Neuronal stem cell (in vitro differentiated cells): ENCODE data around the gene TNIK.

ENCODE experiments used
- DNase-seq: peaks from one replicate; pipeline ENCODE4 v3.0.0-alpha.2; 2013; ENCODE audit warnings: low spot score
- H2AFZ ChIP-seq: one replicate; pipeline ENCODE4 v1.6.1; 2013; ENCODE audit warnings: mild to moderate bottlenecking, low read length, inconsistent platforms
- H2AK5ac ChIP-seq: 2 replicates; pipeline ENCODE4 v1.6.1; 2013; ENCODE audit warnings: low read depth, mild to moderate bottlenecking, inconsistent platforms, low read length, moderate library complexity, mixed read lengths
- H2BK120ac ChIP-seq: 2 replicates; pipeline ENCODE4 v1.6.1; 2013; ENCODE audit warnings: low read depth, mild to moderate bottlenecking, inconsistent platforms, low read length, moderate library complexity, mixed read lengths
- H2BK12ac ChIP-seq: one replicate; pipeline ENCODE4 v1.6.1; 2013; ENCODE audit warnings: low read length, inconsistent platforms
- H2BK15ac ChIP-seq: 2 replicates; pipeline ENCODE4 v1.6.1; 2013; ENCODE audit warnings: mild to moderate bottlenecking, low read length, inconsistent platforms, mixed read lengths
- H2BK5ac ChIP-seq: one replicate; pipeline ENCODE4 v1.6.1; 2013; ENCODE audit warnings: inconsistent platforms, mild to moderate bottlenecking, low read length, moderate library complexity
- H3K14ac ChIP-seq: one replicate; pipeline ENCODE4 v1.6.1; 2013; ENCODE audit warnings: low read length, inconsistent platforms
- H3K18ac ChIP-seq: 2 replicates; pipeline ENCODE4 v1.6.1; 2013; ENCODE audit warnings: low read length, inconsistent platforms
- H3K23ac ChIP-seq: 2 replicates; pipeline ENCODE4 v1.6.1; 2013; ENCODE audit warnings: low read depth, mild to moderate bottlenecking, mixed read lengths, low read length, inconsistent platforms; ENCODE audit not compliant: poor library complexity
- H3K27ac ChIP-seq: replicated peaks from 3 replicates; pipeline ENCODE4 v1.5.1; 2013; ENCODE audit warnings: low read length, inconsistent platforms
- H3K27me3 ChIP-seq, 3 experiments: 2 replicates each; pipeline ENCODE4 v1.6.1; 2013; ENCODE audit warnings: low read length in 3 of 3, mild to moderate bottlenecking in 2 of 3, inconsistent platforms in 1 of 3, low read depth in 1 of 3, mixed read lengths in 1 of 3, moderate library complexity in 1 of 3; ENCODE audit not compliant: control insufficient read depth in 3 of 3, insufficient read depth in 3 of 3
- H3K36me3 ChIP-seq, 2 donors: replicated peaks in 1 of 2; 2 replicates each; pipeline ENCODE4 v1.6.1; 2013; ENCODE audit warnings: low read length in 2 of 2; ENCODE audit not compliant: control insufficient read depth in 2 of 2, insufficient read depth in 2 of 2
- H3K4ac ChIP-seq: 2 replicates; pipeline ENCODE4 v1.6.1; 2013; ENCODE audit warnings: inconsistent platforms, mild to moderate bottlenecking, low read length, moderate library complexity
- H3K4me1 ChIP-seq, 2 donors: 1 replicate in 1 of 2; 2 replicates in 1 of 2; pipeline ENCODE4 v1.6.1; 2013; ENCODE audit warnings: low read length in 2 of 2, low read depth in 1 of 2; ENCODE audit not compliant: control insufficient read depth in 2 of 2, insufficient read depth in 1 of 2
- H3K4me2 ChIP-seq: one replicate; pipeline ENCODE4 v1.6.1; 2013; ENCODE audit warnings: mild to moderate bottlenecking, low read length, inconsistent platforms; ENCODE audit not compliant: insufficient read depth, poor library complexity, severe bottlenecking
- H3K4me3 ChIP-seq, 2 donors: 2 replicates each; pipeline ENCODE4 v1.5.1; 2013; ENCODE audit warnings: low read length in 2 of 2, mild to moderate bottlenecking in 2 of 2, inconsistent platforms in 1 of 2, moderate library complexity in 1 of 2
- H3K79me1 ChIP-seq: one replicate; pipeline ENCODE4 v1.6.1; 2013; ENCODE audit warnings: low read depth, mild to moderate bottlenecking, inconsistent platforms, low read length, moderate library complexity
- H3K9ac ChIP-seq: one replicate; pipeline ENCODE4 v1.6.1; 2013; ENCODE audit warnings: mild to moderate bottlenecking, low read depth, low read length, inconsistent platforms; ENCODE audit not compliant: poor library complexity
- H3K9me3 ChIP-seq, 2 donors: replicated peaks in 1 of 2; 2 replicates each; pipeline versions ENCODE3 to v1.6.1; 2013; ENCODE audit warnings: low read length in 2 of 2, mild to moderate bottlenecking in 2 of 2, inconsistent platforms in 1 of 2, low read depth in 1 of 2, mixed read lengths in 1 of 2, moderate library complexity in 1 of 2; ENCODE audit not compliant: control insufficient read depth in 2 of 2, insufficient read depth in 1 of 2
- H4K8ac ChIP-seq: one replicate; pipeline ENCODE4 v1.6.1; 2013; ENCODE audit warnings: low read depth, mild to moderate bottlenecking, inconsistent platforms, low read length, moderate library complexity
- H4K91ac ChIP-seq: one replicate; pipeline ENCODE4 v1.6.1; 2013; ENCODE audit warnings: low read length, low read depth, mild to moderate bottlenecking, inconsistent platforms; ENCODE audit not compliant: poor library complexity
- WGBS, 2 donors: extraction: QIAGEN DNeasy Blood & Tissue Kit; methylation state at CpG; one replicate each; pipeline ENCODE4 v1.1.7; 2013; ENCODE audit warnings: missing lambda C conversion rate in 2 of 2, mixed read lengths in 1 of 2; ENCODE audit not compliant: insufficient read length in 2 of 2, insufficient replicate concordance in 1 of 2; ENCODE audit errors: extremely low coverage in 2 of 2; 5-methylcytosine and 5-hydroxymethylcytosine counted together

Gene TNIK

GRCh38 chr3:171234298-171235010 is 225.8 kb downstream of the TNIK start:
- Histone ChIP-seq H2BK12ac (no peak overlapping the region), H2BK120ac (no peak overlapping the region), H3K4ac (no peak overlapping the region), H3K23ac (no peak overlapping the region), H2BK5ac (no peak overlapping the region), H3K9me3 (no peaks in the 10 kb centered on the region), H3K79me1 (no peaks in the 10 kb centered on the region), H3K4me1 (peaks cover 3 to 14% of the 10 kb centered on the region in 2 donors), H3K27me3 (no peaks in the 10 kb centered on the region), H3K27ac (no peak overlapping the region), H4K91ac (no peak overlapping the region), H3K18ac (no peak overlapping the region), H4K8ac (no peak overlapping the region), H2AFZ (no peak overlapping the region), H2BK15ac (no peak overlapping the region), H3K4me2 (no peak overlapping the region), H3K4me3 (no peak overlapping the region), H3K9ac (no peak overlapping the region), H3K36me3 (no peaks in the 10 kb centered on the region), H3K14ac (no peak overlapping the region), H2AK5ac (no peak overlapping the region)
- no peak for DNase-seq
- WGBS, 2 donors, result no CpG with 5 or more reads among the region's 8 CpGs

- Histone ChIP-seq H3K27me3 (no peaks in the 10 kb centered on the region), H2BK5ac (no peak overlapping the region), H4K8ac (no peak overlapping the region), H3K9me3 (peaks cover 0 to 4% of the 10 kb centered on the region in 2 donors), H3K14ac (no peak overlapping the region), H2BK12ac (no peak overlapping the region), H3K27ac (no peak overlapping the region), H2BK120ac (no peak overlapping the region), H2BK15ac (no peak overlapping the region), H3K23ac (no peak overlapping the region), H3K36me3 (peaks cover 0 to 15% of the 10 kb centered on the region in 2 donors), H3K4me3 (no peak overlapping the region), H3K4ac (no peak overlapping the region), H2AFZ (no peak overlapping the region), H3K79me1 (no peaks in the 10 kb centered on the region), H4K91ac (no peak overlapping the region), H3K4me2 (no peak overlapping the region), H3K18ac (no peak overlapping the region), H2AK5ac (no peak overlapping the region), H3K4me1 (no peaks in the 10 kb centered on the region), H3K9ac (no peak overlapping the region)
- WGBS, 2 donors, result no CpG with 5 or more reads among the region's 4 CpGs
- DNase-seq, result no peak
Measured at GRCh38 chr3:171231361-171231760, 228.8 kb downstream of the TNIK start.

- Histone ChIP-seq H2BK5ac (no peak overlapping the region), H4K8ac (no peak overlapping the region), H3K18ac (no peak overlapping the region), H2BK12ac (no peak overlapping the region), H3K4ac (no peak overlapping the region), H3K4me1 (no peaks in the 10 kb centered on the region), H3K4me3 (no peak overlapping the region), H2BK120ac (no peak overlapping the region), H3K9ac (no peak overlapping the region), H2BK15ac (no peak overlapping the region), H2AFZ (no peak overlapping the region), H3K9me3 (peaks cover 0 to 9% of the 10 kb centered on the region in 2 donors), H3K23ac (no peak overlapping the region), H3K14ac (no peak overlapping the region), H3K79me1 (no peaks in the 10 kb centered on the region), H4K91ac (no peak overlapping the region), H3K36me3 (peaks cover 0 to 19% of the 10 kb centered on the region in 2 donors), H2AK5ac (no peak overlapping the region), H3K27ac (no peak overlapping the region), H3K27me3 (no peaks in the 10 kb centered on the region), H3K4me2 (no peak overlapping the region)
- no peak for DNase-seq
- no CpG with 5 or more reads among the region's 4 CpGs for WGBS, 2 donors
Measured at GRCh38 chr3:171230865-171231264, 229.3 kb downstream of the TNIK start.

GRCh38 chr3:171229173-171229572 is 231.0 kb downstream of the TNIK start:
- H3K36me3 ChIP-seq, result peaks cover 0 to 31% of the 10 kb centered on the region in 2 donors
- no peak overlapping the region for H2AFZ ChIP-seq
- H3K9me3 ChIP-seq, result peaks cover 0 to 16% of the 10 kb centered on the region in 2 donors
- no peak for DNase-seq
- no peaks in the 10 kb centered on the region for H3K27me3 ChIP-seq
- no peak overlapping the region for H3K18ac ChIP-seq
- H2BK5ac ChIP-seq, result no peak overlapping the region
- no peak overlapping the region for H2BK12ac ChIP-seq
- no peak overlapping the region for H3K4me3 ChIP-seq
- no peak overlapping the region for H4K91ac ChIP-seq
- no peak overlapping the region for H3K4ac ChIP-seq
- no peaks in the 10 kb centered on the region for H3K4me1 ChIP-seq
- H3K23ac ChIP-seq, result no peak overlapping the region
- no peak overlapping the region for H2AK5ac ChIP-seq
- no peak overlapping the region for H3K27ac ChIP-seq
- H3K4me2 ChIP-seq, result no peak overlapping the region
- no peak overlapping the region for H3K9ac ChIP-seq
- no peaks in the 10 kb centered on the region for H3K79me1 ChIP-seq
- H2BK15ac ChIP-seq, result no peak overlapping the region
- H2BK120ac ChIP-seq, result no peak overlapping the region
- WGBS, 2 donors, result no CpG with 5 or more reads among the region's 2 CpGs
- no peak overlapping the region for H4K8ac ChIP-seq
- no peak overlapping the region for H3K14ac ChIP-seq
